ENCODE data around the gene KANK3. TPM values are rescaled to one million over a fixed set of nuclear protein-coding genes. Genes with fewer than 3 reads are reported as not detected.

KANK3 gene
- total RNA-seq, 1 experiment from 2014 or later: 7.7 TPM

GRCh38 chr19:8389891-8390616, 47.0 kb upstream of the KANK3 start, which contains the start of gene RAB11B:
Gene RAB11B, plus strand, starts transcription at chr19:8390360. Its CDS starts 57 bp downstream, at chr19:8390417.
- Histone ChIP-seq H3K27me3 (ENCODE audit: insufficient read depth, low read length) (no peaks in the 10 kb centered on the region), H2AFZ (ENCODE audit: low read length) (no peak within 1 kb of the TSS), H3K18ac (ENCODE audit: insufficient read length, low read depth, low read length) (peak within 1 kb of the TSS; percentile 94), H2BK15ac (ENCODE audit: low read depth, low read length) (no peak within 1 kb of the TSS), H3K79me1 (ENCODE audit: insufficient read depth, low read depth, low read length, poor library complexity, severe bottlenecking) (no peaks in the 10 kb centered on the region), H4K20me1 (ENCODE audit: control insufficient read depth, insufficient read depth, insufficient read length) (no peaks in the 10 kb centered on the region), H3K9me3 (ENCODE audit: control insufficient read depth, low read depth, low read length) (no peaks in the 10 kb centered on the region), H2BK12ac (ENCODE audit: insufficient read length, low read depth, low read length) (no peak within 1 kb of the TSS), H3K27ac (ENCODE audit: insufficient read length, low read depth, low read length) (no peak within 1 kb of the TSS), H4K8ac (replicated peaks; ENCODE audit: insufficient read length, low read depth, low read length) (no peak within 1 kb of the TSS), H3K79me2 (ENCODE audit: insufficient read depth, low read length) (peaks cover 14% of the 10 kb centered on the region; the same call in 1 of the 2 replicates), H3K4ac (ENCODE audit: low read depth, low read length) (no peak within 1 kb of the TSS; the same call in 1 of the 2 replicates), H3K4me2 (ENCODE audit: insufficient read depth, insufficient read length, low read length) (peak within 1 kb of the TSS; percentile 60), H3K9ac (ENCODE audit: extremely low read depth, insufficient read length, low read length) (peak within 1 kb of the TSS; percentile 89), H3K56ac (ENCODE audit: insufficient read length, low read depth, low read length) (no peak within 1 kb of the TSS), H2BK5ac (ENCODE audit: insufficient read length, low read length) (peak within 1 kb of the TSS; percentile 65), H3K23me2 (ENCODE audit: insufficient read length, low read depth, low read length, poor library complexity, severe bottlenecking) (no peaks in the 10 kb centered on the region), H2BK20ac (ENCODE audit: low read depth, low read length, poor library complexity, severe bottlenecking) (no peak within 1 kb of the TSS), H2BK120ac (ENCODE audit: low read depth, low read length, poor library complexity, severe bottlenecking) (no peak within 1 kb of the TSS), H3K23ac (ENCODE audit: insufficient read length, low read depth, low read length) (no peak within 1 kb of the TSS), H3K4me1 (ENCODE audit: insufficient read depth, low read length) (no peaks in the 10 kb centered on the region), H4K91ac (ENCODE audit: insufficient read length, low read depth, low read length) (no peak within 1 kb of the TSS), H4K5ac (ENCODE audit: insufficient read length, low read depth, low read length) (no peak within 1 kb of the TSS), H3T11ph (ENCODE audit: low read length) (peak within 1 kb of the TSS; percentile 20), H2AK5ac (ENCODE audit: insufficient read length, low read length) (no peak within 1 kb of the TSS), H3K14ac (ENCODE audit: insufficient read depth, low read length) (peak within 1 kb of the TSS; percentile 99)
- DNase-seq: peak; percentile 100
- H3K27me3 Mint-ChIP-seq (ENCODE audit: low read depth): no peaks in the 10 kb centered on the region
- H3K4me1 Mint-ChIP-seq: peaks cover 6 to 12% of the 10 kb centered on the region in 2 experiments; a peak in 3 of 4 replicates
- peaks cover 15 to 19% (median 17%) of the 10 kb centered on the region in 3 experiments; a peak in 6 of 7 replicates for H3K36me3 Mint-ChIP-seq (ENCODE audit: insufficient read depth in 1 of 3, low read depth in 3 of 3)
- peak within 1 kb of the TSS; percentile 88 to 92 for H3K4me3 Mint-ChIP-seq
- H3K9me3 Mint-ChIP-seq: peaks cover 9 to 11% of the 10 kb centered on the region in 2 experiments; a peak in 4 of 5 replicates
- WGBS (ENCODE audit: extremely low coverage, insufficient read length, low lambda C conversion rate): no CpG with 5 or more reads among the region's 70 CpGs
- peak within 1 kb of the TSS; percentile 97 to 99 (median 99) for H3K27ac Mint-ChIP-seq
- TF ChIP-seq CTCF (conservative IDR thresholded peaks at IDR 0.05): no peak
